UCSD-AML1 (cell line): ENCODE measurements around the gene COBL.
"Not testable (repeated sequence)": the region's sequence is repeated elsewhere in the genome, so short reads cannot be mapped to it uniquely, and the experiment has no call there.

ENCODE experiments used
- DNase-seq: peaks from one replicate; lab custom pipeline; 2025; ENCODE audit not compliant: unreplicated experiment; lab: John Stamatoyannopoulos, UW

COBL gene

DNA sequence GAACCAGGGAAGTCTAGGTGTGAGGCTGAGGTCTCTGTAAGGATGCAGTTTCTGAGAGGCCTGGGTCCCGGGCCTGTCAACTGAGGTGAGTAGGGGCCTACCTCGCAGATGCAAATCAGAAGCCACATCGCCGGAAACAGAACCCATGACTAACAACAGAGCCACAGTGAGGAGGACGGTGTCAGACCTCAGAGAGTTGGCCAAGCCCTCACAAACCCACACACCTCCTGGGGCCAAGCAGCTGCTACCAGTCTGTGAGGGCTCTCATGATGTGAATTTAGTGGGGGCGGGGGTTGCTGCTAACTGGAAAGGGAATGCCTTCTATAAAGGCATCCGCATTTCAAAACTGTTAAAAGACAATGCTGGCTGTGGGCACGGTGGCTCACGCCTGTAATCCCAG lies 103.0 kb downstream of the COBL start:
- no peak for DNase-seq

DNA sequence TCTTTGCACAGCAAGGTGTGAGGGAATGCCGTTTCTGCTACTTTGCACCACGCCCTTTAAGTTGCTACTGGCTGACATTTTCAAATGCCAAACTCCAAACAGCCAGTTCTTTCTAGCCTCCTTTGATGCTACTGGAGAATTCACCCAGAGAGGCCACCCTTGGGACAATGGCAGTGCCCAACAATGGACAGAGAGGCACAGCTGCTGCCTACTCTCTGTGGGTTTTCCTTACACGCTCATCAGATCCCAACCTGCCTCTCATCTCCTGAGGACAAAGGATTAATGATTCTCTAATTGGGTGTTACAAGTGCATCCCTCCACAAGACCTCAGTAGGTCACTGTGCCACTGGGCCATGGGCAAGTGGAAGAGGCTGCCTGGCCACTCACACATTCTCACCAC lies 105.8 kb downstream of the COBL start:
- DNase-seq = no peak

DNA sequence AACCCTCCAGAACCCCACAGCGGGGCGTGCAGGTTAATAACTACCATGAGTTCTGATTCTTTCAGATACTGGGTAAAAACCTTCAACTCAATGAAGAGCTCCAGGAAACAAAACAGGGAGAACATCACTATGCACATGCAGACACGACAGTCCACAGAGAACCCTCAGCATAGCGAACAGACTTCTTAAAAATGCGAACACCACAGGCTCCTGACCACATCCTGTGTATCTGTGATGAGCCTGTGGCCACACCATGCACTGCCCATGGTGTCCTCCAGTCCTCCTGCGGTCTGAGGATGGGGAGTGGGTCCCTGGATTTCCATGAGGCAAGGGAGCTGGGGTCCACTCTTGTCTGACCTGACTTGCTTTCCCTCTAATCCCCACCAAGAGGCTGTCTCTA lies 107.2 kb downstream of the COBL start:
- DNase-seq = no peak

DNA sequence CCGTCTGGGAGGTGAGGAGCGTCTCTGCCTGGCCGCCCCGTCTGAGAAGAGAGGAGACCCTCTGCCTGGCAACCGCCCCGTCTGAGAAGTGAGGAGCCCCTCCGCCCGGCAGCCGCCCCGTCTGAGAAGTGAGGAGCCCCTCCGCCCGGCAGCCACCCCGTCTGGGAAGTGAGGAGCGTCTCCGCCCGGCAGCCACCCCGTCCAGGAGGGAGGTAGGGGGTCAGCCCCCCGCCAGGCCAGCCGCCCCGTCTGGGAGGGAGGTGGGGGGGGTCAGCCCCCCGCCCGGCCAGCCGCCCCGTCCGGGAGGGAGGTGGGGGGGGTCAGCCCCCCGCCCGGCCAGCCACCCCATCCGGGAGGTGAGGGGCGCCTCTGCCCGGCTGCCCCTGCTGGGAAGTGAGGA lies 108.5 kb downstream of the COBL start:
- DNase-seq = not testable (repeated sequence)

DNA sequence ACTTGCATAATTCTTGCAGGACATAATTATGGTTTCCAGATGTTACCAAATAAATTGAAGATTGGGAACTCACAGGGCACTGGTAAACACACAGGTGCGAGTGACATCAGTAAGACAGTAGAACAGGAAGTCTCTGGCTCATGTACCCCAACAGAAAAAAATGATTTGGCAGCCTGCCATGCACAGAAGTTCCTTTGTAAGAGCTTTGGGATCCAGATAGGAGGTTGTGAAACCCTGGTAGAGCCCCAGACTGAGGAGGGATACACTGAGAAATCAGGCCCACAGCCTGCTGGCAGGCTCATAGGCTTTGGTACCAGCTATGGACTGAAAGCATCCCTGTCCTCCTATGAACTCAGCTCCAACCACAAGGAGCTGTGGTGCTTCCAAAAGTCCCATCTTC lies 118.0 kb downstream of the COBL start:
- no peak for DNase-seq

DNA sequence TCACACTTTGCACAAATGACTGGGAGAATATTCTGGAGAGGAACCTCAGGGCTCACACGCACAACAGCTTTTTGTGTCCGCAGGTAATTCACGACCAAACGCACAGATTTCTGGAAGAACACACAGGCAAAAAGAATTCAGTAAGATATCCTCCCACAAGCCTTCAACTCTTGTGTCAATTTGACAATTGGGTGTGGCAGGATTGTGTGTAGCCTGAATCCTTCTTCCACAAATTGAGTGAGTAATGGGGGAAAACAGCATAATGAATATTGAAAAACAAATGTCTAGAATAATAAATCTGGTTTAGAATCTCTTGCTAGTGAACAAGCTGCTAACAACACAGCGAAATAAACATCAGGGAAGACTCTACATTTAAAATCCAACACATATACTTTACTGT lies 125.6 kb downstream of the COBL start:
- DNase-seq = no peak

DNA sequence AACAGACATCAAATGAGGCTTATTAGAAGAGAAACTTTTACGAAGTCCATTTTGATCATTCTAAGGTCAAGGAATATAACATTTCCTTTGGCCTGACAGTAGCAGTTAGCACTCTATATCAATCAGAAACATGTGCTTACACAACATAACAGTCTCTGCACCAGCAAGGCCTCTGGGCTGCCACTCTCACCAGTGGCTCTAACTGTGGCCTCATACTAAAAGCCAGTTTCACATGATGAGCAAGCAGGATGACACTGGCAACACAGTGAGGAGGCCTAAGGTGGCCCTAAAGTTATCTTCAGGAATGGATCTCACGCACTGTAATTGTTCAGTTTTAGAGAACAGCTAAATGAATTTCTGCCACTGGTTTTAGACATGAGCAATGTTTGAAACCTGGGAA lies 126.8 kb downstream of the COBL start:
- no peak for DNase-seq

DNA sequence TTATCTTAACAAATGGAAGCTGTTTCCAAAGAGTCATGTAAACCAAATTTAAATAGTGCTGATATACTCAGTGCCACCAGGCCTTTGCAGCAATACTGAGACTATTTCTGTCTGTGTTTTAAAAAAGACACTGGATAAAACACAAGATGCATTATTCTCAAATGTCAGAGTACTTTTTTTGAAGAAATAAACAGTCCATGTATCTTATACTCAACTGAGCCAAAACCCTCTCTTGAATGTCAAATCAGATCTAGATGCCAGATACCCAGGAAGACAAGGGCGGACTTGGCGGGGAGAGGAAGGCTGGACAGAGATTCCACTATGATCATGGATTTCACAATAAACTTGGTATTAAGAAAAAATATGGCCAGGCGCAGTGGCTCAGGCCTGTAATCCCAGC lies 127.6 kb downstream of the COBL start:
- no peak for DNase-seq

DNA sequence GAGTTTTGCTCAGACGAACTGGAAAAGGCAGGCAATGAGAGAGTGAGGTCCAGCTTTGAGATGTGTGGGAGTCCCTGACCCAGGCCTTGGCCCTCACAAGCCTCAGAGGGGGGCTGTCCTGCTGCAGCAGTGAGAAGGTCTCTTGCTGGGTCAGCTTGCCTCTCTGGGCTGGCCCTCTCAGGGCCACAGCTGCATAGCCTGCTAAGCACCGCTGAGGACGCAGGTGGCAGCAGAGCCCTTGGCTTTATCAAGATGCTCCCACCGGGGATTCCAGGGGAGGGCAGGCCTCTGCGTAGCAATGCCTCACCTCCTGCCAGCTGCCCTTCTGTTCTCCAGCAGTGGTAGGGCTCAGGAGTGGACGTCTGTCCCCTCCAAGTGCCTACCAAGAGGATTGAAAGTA lies 128.7 kb downstream of the COBL start:
- no peak for DNase-seq

DNA sequence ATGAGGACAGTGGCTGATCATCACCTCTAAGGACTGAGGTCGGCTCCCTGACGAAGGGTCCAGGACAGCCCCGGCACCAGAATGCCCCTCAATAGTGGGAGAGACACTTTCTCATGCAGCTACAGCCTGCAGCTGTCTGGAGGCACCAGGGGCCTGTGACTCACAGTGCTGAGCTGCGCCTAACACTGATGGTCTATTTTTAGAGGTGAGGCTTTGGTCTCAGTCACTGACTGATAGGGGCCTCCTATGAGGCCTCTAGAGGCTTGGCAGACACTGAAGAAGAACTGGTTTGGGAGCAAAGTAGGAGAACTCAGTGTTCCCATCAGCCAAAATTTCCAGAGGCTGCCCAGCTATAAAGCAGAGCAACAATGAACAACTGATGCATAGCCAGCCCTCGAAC lies 130.1 kb downstream of the COBL start:
- DNase-seq = no peak

DNA sequence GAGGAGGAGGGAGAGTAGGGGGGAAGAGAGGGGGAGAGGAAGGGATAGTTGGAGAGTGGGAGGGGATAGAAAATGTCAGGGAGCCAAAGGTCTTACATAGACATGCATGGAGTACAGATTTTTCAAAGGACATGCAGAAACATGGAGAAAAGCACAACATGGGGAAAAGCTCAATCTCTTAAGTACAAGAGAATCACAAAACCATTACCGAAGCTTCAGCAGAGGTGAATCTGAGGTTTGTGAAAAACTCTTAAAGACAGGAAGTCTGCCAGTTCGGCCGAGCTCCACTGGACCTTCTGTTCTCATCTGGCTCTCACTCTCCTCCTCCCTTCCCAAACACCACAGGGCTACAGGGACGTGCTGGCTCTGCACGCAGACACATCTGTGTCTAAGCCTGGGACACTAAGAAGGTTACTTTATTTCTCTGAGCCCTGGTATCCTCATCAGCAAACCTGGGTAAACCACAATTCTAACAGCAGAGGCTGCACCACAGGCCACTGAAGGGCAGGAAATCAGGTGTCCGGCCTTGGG lies 133.9 kb downstream of the COBL start:
- DNase-seq = no peak

DNA sequence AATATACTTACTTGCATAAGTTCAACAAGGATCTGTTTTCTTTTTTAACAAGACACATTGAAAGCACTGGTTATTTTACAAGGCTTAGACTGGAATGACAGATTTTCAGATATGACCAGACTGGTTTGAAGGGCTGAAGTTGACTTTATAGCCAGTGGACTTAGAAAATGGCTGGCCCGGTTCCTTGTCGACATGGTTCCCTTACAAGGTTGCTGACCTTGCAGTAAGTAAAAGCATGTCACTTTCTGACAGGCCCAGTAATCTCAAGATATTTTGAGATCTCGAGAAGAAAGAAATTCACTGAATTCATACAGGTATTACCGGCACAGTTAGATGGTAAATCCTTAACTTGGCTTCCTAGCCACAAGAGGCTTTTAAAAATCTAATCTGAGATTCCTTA lies 136.5 kb downstream of the COBL start:
- no peak for DNase-seq

DNA sequence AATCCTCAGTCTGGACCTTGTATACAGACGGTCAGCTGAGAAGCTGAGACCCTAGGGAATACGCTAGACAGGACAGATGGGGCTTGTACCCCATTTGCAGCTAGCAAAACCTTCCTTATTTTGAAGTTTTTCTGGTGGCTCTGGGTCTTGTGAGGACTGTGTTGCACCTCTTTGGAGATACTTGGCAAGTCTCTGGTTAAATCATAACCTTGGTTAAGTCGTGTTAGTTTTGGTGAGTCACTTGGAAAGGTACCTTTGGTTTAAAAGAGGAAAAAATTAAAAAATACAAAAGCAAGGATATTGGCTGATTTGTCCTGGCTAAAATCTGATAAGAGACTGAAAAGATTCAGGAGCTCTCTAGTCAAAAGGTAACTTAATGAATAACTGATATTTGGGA lies 140.6 kb downstream of the COBL start:
- no peak for DNase-seq

DNA sequence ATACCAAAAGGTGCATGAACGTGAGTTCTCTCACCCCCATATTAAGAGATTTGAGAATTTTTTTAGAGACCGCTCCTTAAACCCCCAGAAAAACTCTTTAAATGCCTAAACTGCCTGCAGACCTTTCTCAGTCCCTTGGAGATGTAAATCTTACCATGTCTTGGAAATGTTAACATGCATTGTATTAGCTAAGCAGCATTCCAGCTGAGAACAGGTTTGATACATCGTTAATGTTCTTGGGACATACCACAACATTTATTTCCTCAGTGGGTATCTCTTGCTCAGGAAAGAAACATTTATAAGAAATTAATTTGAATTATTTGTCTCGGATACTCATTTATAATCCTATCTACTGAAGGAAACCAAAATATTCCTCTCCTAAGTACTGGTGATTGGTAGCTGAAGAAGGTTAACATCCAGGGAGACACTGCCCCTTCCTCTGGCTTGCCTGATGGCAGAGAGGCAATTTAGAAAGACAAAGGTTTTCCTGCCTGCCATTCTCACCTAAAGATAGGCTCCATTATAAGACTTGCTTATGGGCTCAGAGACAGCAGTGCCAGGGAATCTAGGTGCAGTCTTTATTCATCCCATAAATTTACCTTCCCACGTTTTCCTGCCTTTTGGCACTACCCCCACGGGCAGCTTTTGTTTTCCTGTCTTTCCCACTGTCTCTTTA lies 141.2 kb downstream of the COBL start:
- no peak for DNase-seq

DNA sequence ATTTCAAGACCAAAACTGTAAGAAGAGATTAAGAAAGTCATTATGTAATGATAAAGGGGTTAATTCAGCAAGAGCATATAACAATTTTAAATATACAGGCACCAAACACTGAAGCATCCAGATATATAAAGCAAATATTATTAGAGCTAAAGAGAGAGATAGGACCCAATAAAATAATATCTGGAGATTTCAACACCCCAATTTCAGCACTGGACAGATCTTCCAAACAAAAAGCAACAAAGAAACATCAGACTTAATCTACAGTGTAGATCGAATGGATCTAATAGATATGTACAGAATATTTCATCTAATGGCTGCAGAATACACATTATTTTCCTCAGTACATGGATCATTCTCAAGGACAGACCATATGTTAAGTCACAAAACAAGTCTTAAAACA lies 151.3 kb downstream of the COBL start:
- DNase-seq = no peak

DNA sequence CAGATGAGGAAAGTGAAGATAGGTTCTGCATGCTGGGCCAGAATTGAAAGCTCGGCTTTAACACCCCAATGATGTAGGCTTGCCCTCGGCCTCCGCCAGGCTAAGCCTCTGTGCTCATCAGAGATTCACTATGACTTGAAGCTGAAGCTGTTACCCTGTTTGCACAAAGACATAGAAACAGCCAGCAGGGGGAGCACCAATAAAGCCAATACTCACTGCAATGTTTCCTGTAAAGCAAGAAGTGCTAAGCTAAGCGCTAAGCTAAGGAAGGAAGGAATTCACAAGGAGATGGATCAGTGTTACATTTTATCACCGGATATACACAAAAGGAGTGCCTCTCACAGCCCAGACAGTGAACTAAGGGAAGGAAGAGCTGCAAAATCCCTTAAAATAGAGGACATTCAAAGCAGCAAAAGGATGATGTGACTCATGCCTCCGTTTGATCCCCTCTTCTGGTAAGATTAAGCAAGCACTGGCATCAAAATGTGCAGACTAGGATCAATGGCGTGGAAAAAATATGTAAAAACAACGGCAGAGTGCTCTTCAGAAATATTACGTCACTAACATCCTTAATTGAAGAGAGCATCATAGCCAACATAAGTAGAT lies 153.8 kb downstream of the COBL start:
- peak; percentile 22 for DNase-seq

DNA sequence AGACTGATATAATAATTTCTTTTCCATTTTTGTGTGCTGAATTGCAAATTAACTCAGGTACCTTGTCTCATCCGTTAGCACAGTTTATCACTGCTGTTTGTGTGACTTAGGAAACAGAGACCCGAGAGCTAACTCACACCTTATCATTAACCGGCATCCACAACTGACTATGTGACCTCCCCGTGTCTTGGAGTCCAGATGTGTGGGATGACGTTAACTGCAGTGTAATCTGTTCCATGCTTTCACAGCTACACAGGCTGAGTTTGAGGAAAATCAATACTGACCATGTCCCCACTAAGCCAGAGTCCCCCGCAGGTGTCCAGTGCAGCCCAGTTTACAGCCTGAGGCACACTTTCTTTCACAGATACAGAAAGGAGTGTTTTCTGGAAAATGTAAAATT lies 154.7 kb downstream of the COBL start:
- no peak for DNase-seq

DNA sequence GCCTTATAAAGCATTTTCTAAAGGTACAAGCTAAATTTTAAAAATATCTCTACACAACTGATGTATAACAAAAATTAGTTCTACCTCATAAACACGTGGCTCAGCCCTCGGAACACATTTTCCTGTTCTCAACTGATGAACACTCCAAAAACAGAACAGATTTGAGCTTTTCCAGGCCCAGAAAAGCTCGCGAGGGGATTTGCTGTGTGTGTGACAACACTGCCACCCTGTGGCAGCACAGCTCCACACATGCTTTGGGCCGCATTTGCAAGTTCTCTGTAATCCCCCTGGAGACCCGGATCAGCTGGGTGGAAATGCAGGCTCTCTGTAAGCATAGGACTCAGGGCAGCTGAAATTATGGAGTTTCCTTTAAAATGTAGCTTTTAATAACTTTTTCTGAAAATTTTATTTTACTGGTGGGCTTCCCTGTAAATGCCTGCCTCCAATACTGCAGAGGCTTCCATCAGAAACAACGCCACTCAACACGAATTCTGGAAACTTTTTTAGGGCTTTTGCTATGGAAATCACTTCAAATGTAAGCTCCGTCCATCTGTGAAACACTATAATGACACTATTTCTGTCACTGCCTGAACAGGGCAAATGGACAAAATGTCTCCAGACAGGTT lies 155.5 kb downstream of the COBL start:
- DNase-seq = peak; percentile 31

DNA sequence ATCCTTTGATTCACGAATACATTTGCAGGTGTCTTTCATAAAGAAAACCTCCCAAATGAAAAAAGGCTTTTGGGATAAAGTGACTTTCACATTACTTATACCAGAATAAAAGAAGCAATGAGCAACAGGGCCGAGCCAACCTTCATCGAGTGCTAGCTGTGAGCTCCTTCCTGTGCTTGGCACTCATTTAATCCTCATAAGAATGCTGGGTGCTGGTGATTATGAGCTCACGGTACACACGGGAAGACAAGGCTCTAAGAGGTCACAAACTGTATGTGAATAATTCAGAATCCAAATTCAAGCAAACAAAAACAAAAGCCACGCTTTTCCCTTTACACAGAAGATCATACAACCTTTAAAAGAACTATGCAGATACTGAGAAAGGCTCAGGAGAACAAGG lies 156.2 kb downstream of the COBL start:
- no peak for DNase-seq

DNA sequence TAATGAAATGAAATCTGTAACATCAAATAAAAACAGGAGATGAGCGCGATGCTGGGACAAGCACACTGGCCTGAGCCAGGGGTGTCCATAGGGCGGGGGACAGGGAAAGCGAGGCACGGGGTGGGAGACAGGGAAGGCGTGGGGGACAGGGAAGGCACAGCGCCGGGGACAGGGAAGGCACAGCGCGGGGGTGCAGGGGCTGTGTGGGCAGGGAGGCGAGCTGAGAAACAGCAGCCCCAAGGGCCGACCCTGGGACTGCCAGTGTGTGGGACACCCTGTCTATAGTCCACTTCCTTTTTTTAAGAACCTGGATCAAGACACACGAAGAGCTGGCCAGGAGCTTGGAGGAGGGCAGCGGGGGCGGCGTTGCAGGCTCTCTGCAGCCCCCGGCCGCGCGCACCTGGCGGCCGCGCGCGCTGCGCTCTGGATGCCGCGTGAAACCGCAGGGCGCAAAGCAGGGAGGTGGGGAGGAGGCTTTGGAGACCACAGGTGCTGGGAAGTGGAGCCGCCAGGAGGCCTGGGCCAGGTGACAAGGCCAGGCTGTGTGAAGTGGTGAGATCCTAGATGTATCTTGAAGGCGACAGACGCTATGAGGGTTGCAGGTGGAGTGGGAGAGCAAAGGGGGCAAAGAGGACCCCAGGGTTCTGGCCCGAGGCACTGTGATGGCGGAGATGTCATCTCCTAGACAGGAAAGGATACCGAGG lies 157.7 kb downstream of the COBL start:
- DNase-seq = no peak

DNA sequence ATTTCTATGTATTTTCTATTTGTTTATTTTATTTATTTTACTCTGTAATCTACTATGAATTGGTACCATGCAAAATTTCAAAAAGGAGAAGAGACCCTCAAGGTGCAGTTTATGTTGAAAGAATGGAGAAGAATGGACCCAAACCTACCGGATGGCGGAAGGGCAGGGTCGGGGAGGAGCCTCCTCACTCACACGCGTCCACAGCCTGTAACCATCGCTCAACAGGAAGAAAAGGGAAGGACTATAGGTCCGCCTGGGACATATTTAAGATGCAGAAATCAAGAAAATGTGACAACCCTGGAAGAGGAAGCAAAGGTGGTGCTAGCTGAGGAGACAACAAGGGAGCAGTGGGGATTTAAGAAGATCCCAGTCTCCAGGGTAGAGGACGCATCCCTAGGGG lies 158.4 kb downstream of the COBL start:
- DNase-seq = peak; percentile 6

DNA sequence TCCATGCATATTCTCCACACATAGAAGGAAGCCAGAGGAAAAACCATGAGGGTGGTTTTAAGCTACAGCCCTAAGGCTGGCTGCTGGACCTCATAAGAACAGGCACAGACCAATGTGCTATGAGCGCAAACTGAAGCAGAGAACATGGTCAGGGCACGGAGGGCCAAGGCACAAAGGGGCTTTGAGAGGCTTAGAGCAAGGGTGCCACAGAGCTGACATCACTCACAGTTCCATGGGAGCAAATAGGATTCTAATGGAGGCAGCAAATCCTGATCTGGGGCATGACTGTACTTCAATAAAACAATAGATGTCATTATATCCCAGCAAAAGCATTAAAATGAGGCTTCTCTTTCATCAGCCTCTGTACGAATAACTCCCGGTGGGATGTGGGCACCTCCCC lies 162.4 kb downstream of the COBL start:
- no peak for DNase-seq
